Left ventricle myocardium superior (tissue), 1 donor: ENCODE results near the gene AUTS2. TPM values are rescaled to one million over a fixed set of nuclear protein-coding genes. Genes with fewer than 3 reads are reported as not detected.
A peak's percentile ranks its signal among the peaks of the same experiment; 100 is the strongest.

ENCODE experiments used
- ATAC-seq: fragments of 200-7000 bp; cut with Tn5 transposase; one replicate; pipeline ENCODE4 v1.9.1; 2020; ENCODE audit warnings: mild to moderate bottlenecking, moderate library complexity
- DNase-seq: peaks from one replicate; pipeline ENCODE4 v3.0.0-alpha.2; 2020
- intact Hi-C: fragments of 100-400 bp; cut with micrococcal nuclease; formaldehyde crosslinking; loops from one replicate; pipeline ENCODE4 v1.11.0; 2022
- total RNA-seq: library from RNA; stranded (reverse); fragmentation: NEBNext Ultra II Directional; extraction: Animal tissue kit (Norgen Biotek cat#: 25700); gene quantifications from one replicate; pipeline ENCODE4 v1.2.1, GENCODE V29; 2021
- donor health status: DM: no; HTN: yes; CAD: no; lungs with severe emphysema.

Gene AUTS2
- total RNA-seq, 1 donor from 2014 or later = 7.9 TPM

DNA sequence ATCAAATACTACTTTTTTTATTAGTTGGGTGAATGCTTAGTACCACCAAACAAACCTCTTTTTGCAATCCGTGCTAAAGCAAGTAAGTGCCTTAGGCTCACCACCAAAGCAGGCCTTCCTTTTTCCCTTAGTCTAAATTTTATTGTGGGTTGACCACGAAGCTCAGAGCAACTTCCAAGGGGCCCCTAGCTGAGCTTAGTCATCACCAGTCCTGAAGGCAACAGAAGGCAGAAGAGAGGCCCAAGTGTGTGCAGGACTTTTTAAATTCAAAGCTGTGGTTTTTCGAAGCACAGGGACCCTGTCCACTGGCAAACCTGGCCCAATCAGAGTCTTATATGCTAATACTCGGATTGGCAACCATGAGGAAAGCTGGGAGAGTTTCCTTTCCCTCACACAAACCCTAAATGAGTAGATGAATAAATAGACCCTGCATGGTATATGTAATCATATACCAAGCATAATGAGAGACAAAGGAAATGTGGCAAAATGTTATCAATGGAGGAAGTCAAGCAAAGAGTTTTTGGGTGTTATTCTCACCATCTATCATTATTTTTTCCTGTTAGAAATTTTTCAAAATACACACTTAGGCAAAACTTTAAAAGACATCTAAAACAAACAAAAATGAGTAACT, 1080.5 kb downstream of the AUTS2 start:
- ATAC-seq (no peak), DNase-seq (no peak)
- intact Hi-C loops = no loop called here

DNA sequence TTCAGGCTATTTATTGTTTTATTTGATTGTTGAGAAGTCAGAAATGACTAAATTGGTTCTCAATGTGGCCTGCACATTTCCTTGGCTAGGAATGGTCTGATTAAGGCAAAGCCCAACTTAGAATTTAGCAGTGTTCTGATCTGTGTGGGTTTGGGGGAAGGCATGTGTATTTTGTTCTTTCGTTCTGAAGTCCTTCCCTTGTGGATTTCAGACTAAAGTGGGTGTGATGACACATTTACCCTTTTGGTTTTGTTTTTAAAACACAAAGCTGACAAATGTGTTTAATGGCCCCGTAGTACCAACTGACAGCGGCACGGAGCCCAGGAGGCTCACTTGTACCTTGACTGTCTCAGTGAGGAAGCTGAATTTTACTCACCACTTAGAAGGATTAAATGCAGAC, 1081.4 kb downstream of the AUTS2 start:
- DNase-seq (no peak), ATAC-seq (no peak)
- intact Hi-C loops = no loop called here

DNA sequence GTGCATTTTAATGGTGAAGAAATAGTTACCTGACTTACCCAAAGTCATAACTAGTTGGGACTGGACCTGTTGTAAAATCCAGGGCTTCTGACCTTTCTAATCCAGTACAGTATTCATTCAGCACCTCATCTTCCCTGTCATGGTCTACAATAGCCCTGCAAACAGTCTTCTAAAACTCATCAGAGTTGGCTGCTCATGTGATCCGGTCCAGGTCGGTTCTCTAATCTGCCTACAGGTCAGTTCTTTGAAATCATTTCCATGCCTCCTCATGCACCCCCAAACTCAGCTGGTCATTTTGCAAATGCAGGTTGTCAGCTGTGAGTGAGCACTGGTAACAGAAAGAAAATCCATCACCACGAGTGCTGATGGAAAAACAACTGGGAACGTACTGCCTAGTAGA, 1082.0 kb downstream of the AUTS2 start:
- DNase-seq (no peak), ATAC-seq (no peak)
- intact Hi-C loops = no loop called here

DNA sequence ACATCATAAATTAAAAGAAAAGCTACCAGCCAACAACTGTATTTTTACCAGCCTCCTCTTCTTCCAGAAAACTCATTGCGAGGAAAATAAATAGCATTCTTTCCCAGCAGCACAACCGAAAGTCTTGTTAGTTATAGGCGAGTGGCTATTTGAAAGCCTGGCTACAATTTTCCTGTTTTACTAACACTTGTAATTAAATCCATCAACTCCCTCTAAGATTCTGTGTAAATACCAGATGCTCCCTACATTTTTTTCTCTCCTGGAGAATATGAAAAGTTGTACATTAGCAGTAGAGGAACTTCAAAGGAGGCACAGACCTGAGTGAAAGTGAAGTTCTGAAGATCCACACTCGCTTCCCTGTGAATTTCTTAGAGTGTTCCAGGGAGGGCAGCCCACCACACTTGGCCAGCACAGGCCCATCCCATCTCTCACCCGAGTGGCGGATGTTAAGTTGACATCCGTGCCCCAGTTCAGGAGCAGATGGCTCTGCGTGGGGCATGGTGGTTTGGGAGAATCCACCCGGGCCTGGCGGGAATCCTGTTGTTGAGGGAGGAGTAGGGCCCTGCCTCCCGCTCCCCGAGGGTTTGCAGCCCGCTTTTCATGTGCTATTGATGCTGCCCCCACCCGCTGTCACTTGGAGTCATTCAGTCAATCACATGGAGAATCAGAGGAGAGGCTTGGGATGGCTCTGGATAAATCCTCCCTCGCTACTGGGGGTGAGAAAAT, 1082.6 kb downstream of the AUTS2 start:
- no peak for ATAC-seq
- no peak for DNase-seq
- intact Hi-C loops = no loop called here

DNA sequence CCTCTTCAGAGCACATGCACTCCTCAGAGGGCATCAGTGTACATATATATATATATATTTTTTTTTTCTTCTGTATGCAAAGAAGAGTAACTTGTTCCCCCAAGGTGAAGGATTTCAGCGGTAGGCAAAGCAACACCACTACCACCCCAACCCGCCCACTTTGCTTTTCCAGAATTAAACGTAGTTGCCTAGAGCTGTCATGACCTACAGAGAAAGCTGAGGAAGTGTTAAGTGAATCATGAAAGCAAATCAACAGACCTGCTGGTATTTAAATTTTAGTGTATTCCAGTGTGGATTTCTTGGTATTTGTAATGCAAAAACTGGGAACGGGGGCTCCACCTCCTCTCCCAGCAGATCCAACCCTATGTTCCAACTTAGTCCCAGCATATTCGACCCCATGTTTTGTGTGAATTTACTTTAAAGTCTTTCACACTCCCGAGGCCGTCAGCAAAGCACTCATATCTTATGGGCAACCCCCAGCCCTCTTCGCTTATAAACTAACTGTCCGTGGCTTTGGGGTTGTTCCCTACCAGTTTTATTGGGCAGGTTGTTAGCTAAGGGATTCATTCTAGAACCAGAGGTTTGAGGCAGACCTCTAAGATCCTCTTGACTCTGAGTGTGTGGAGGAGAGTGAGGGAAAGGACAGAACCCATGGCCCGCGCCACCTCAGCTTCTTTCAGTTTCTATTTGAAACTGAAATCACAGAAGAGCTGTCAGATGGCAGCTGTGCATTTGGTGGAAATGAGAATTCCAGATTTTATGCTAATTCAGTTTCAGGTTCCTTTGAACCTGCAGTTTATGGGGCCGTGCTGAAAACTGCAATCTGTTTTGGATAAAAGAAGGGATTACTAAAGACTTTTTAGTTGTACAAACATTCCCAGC, 1083.4 kb downstream of the AUTS2 start:
- no peak for ATAC-seq
- DNase-seq = no peak
- intact Hi-C loops = no loop called here

DNA sequence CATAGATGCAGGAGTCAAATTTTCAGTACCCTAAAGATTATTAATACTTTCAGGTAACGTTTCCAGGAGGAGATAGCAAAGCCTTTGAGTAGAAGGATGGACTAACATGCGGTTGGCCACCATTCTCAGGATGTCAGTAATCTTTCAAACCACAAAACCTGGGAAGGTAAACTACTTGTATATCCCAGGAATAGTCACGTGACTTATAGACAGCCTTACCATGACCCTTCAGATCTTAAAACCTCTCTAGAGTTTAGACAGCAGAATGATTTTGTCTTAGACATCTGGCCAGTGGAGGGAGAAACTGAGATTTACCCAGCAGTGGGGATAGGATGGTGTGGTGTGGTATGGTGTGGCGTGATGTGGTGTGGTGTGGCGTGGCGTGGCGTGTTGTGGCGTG, 1085.9 kb downstream of the AUTS2 start:
- DNase-seq = no peak
- intact Hi-C loops = no loop called here
- no peak for ATAC-seq

DNA sequence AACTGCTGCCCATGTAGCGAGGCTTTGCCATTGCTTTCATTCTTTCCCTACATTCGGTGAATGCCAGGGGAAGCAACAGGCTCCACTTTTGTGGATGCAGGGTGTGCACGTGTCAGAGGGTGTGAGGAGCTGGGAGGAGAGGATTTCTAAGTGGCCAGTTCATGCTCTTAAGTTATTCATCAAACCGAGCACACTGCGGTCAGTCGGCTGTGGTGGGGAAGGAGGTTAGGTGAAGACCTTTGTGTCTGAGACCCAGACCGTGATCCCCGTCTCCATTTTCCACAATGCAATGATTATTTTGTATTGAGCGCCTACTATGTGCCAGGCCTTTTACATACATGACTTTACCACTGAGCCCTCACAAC, 1095.0 kb downstream of the AUTS2 start:
- intact Hi-C loops = no loop called here
- ATAC-seq = peak; percentile 24
- no peak for DNase-seq

DNA sequence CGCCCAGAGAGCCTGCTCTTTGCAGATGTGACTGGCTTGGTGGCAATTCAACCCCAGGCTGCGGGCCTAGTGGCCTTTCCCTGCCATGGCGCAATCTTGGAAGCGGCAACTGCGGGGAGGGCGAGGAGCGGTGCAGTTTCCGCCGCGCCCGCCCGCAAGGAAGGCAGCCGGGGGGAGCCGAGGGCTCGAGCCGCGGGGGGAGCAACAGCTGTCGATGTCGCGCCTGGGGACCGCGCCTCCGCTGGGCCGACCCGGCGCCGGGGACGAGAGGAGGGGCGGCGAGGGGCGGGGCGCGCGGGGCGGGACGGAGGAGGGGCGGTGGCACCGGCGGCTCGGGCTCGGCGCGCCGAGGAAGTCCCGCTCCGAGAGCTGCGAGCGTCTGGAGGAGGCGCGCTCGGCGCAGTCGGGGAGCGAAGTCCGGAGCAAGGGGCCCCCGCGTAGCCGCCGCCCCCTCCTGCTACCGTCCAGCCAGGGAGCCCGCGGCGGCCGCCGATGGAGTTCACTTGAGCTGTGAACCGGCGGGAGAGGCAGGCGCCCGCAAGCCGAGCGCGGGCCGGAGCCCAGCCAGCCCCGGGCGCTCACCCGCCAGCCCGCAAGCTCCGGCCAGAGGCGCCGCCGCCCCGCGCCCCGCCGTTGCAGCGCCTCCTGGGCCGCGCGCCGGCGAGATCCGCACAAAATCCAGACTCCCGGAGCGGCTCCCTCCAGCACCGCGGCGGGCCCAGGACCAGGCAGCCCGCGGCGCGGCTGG, 1095.6 kb downstream of the AUTS2 start:
- intact Hi-C loops = no loop called here
- peak; percentile 87 for DNase-seq
- peak; percentile 92 for ATAC-seq

DNA sequence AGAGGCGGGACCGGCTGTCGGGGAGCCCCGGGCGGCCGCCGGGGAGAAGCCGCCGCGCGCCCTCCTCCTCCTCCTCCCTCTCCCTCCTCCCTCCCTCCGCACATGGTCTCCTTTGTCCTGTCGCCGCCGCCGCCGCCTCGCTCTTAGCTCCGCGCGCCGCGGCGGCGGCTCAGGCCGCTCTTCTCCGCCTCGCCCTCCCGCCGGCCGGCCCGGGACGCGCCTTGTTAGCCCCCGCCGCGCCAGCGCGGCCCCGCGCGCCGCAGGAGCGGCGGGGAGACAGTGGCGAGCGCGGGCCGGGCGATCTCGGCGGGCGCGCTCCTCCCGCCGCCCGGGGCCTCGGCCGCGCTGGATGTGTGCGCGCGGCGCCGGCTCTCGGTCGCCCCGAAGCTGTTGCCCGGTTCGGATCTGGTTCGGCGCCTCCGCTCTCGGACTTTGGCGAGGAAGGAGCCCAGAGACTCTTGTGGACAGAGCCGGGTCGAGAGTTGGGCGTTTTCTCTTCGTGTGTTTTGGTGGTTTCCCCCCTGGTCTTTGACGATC, 1096.2 kb downstream of the AUTS2 start:
- peak; percentile 61 for DNase-seq
- ATAC-seq = peak; percentile 48
- intact Hi-C loops = no loop called here

DNA sequence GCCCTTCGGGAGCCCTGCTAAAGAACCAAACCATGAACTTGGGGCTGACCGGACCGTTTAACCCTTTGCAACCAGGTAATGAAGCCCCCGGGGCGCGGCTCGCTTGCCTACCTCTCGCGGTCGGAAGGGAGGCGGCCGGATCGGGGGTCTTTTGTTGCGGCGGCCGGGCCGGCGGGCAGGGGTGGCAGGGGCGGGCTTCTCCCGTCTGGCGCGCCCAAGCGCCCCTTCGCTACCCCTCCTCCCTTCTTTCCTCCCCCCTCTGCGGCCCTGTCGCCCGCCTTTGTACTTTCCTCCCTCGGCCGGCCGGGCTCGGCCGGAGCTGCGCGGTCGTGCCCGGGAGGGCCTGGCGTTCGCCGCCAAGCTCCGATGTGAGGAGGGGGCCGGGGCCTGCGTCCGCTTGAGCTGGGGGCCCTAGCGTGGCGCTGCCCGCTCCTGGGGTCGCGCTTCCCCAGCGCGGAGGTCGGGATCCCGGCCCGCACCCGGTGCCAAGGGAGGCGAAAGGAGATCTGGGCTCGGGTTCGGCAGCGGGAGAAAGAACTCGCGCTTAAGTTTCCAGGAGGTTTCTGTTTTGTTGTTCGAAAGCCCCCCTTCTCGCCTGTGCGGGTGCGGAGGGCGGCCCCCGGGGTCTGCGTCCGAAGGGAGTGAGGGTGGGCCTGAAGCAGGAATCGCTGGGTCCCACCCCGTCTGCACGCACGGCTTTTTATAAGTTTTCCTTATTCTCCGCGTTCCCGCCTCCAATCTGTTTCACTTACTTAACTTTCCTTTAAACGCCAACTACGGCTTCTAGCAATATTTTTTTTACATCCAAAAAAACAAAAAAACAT, 1096.9 kb downstream of the AUTS2 start:
- peak; percentile 14 for ATAC-seq
- peak; percentile 42 for DNase-seq
- intact Hi-C loops = no loop called here

DNA sequence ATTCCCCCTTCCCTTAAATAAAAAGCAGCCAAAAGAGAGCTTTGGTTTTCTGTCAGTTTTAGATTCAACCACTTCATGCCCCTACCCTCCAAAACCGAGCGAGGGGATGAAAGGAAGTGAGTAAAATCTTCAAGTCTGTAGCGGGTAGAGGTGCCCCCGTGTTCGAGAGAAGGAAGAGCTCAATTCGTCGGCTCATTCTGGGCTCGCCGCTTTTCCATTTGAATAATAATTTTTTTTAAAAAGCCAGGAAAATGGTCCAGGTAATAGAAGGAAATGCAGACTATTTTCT, 1097.5 kb downstream of the AUTS2 start:
- intact Hi-C loops = no loop called here
- DNase-seq (no peak), ATAC-seq (no peak)

DNA sequence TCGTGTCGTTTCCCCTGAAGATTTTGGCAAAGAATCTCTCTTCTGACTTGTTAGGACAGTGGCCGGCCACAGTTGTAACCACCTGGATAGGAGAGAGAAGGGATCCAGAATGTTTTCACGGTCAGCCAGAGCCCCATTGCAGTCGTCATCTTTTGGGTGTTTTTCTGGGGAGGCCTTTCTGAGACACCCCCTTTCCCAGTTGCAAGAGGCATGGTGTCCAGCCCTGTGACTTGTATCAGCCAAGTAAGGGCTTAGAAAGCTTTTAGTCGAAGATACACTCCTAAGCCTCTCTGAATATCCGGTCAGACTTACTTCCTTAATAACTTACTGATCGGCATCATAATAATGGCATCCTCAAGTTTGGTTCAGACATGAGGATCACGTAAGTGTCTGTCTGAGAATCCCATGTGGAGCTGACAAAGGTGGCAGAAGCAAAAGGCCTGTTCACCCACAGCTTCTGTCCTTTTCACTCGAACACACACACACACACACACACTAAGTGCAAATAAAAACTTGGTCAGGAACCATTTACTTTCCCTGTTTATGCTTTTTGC, 1098.0 kb downstream of the AUTS2 start:
- ATAC-seq (no peak), DNase-seq (no peak)
- intact Hi-C loops = no loop called here

DNA sequence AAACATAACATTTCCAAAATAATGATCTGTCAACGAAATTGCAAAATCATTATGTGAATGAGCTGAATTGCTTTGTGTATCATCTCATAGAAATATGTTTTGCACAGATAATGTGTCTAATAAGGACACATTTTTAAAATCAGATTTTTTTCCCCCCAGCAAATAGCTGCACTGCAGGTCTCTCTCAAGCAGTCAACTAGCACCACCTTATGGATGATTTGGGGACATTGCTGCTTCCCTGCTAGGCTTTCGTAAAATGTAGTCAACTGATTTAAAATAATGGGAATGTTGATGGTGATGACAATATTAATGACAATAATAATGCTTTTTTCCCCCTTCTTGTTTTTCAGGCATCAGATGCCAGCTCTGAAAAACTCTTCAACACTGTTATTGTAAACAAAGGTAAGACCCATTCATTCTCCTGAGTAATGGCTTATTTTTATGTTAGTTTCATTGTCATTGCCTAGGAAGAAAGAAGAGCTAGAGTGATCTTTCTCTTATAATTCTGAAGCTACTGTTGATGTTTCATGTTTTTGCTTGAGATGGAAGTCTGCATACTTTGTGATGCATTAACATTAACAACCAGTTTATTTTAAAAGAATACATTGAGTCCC, 1100.1 kb downstream of the AUTS2 start:
- intact Hi-C loops = no loop called here
- no peak for ATAC-seq
- DNase-seq = no peak

DNA sequence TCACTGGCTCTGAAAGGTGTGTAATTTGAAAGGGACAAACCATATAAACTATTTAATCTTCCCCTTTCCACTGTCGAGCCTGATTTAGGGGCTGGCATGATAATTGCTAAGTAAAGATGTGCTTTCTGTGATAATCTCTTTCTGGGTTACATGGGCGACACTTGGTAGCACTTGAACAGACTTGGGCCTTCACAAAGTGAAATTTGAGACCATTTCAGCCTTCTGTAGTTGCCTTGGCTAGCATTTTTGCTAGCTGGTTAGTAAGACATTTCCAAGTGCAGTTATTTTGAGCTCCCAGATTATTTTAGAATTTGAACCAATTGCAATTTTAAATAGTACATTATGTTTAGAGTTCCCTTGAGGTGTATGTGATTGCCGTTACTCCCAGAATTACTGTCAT, 1101.0 kb downstream of the AUTS2 start:
- no peak for ATAC-seq
- intact Hi-C loops = no loop called here

DNA sequence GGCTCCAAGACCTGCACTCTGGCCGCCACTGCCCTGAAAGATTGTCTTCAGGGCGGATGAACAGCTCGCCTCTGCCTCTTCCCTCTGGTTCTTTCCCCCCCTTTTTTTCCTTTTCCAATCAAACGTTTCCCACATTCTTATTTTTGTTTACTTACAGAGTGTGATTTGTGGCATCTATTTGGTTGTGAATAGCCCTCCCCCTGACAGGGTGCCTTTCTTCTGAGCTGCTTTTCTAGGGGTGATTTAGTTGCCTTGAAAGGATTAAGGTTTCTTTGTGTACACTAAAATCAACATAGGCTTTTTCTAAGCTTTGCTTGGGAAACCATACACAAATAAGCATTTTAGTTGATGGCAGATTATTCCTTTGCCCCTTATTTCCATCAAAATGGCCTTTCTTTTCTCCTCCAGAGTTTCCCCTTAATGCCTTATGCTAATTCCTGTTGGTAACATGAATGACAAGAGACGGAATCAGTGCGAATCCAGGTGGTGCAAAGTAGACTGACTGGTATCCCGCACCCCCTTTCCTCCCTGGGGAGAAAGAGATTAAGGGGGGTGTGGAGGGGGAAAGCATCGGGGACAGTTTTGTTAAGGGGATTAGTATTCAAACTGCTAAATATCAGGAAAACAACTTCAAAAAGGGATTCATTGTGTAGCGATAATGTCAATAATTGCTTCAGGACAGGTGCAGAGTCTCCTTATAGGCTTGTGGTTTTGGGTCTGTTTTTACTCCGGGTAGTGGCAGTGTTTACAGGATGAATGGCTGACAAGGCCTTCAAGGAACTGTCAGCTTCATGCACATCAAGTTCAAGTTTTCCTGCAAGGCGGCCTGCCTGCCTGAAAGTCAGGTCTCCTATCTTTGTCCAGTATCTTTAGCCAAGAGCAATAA, 1102.0 kb downstream of the AUTS2 start:
- intact Hi-C loops = no loop called here
- no peak for ATAC-seq
- no peak for DNase-seq

More for the DNA sequence above, 1101.0 kb downstream of the AUTS2 start:
- DNase-seq = no peak

DNA sequence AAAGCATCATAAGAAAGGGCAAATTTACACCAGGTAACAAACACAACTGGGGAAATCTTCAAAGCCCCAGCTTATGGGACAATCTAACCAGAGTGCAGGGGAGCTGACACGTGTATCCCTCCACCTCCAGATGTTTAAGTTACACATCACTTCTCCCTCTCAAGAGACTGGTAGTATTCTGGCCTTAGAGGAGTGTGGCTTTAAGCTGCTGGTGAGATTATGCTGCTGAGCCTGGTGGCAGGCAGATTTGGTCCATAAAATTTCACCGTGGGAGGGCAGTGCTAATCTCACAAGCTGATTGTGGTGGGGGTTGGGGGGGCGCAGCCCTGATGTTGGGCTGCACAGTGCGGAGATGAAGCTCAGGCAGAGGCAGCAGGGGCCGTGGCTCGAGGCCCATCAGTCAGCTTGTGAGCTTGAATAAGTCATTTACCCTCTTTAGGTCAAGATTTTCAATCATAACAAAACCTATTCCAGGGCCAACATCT, 1102.7 kb downstream of the AUTS2 start:
- DNase-seq (no peak), ATAC-seq (no peak)
- intact Hi-C loops = no loop called here

DNA sequence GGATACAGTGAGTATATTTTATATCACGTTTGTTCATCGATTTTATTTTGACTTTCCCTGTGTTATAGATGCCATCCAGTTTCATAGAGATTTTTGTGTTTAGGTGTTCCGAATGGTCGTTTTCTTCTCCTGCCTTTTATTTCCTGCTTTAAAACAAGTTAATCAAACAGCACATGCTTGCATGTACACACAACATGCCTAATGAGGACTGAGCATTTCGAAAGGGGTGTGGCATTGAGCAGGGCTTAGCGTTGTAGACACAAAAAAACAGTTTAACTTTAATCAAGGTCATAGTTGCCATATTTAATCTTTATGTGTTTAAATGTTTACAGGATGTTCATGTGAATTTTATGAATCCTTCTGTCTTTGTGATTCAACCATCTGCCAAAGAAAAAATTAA, 1103.2 kb downstream of the AUTS2 start:
- DNase-seq = no peak
- no peak for ATAC-seq
- intact Hi-C loops = no loop called here
